Mammary epithelial cell (primary cell): Measurements from ENCODE around the gene AGTPBP1.

ENCODE experiments used
- EZH2 ChIP-seq: IDR thresholded peaks from 2 replicates; pipeline ENCODE4 v1.6.1; 2012; ENCODE audit warnings: low read length, inconsistent platforms, borderline replicate concordance
- TF ChIP-seq, protein P1 (sequence below), 2 donors: IDR thresholded peaks in 1 of 2; conservative IDR thresholded peaks in 1 of 2; 2 replicates each; pipeline ENCODE4 v1.5.1; 2011 to 2012; ENCODE audit warnings: inconsistent platforms in 2 of 2, low read length in 2 of 2, mild to moderate bottlenecking in 2 of 2, control low read depth in 1 of 2, low read depth in 1 of 2; ENCODE audit not compliant: insufficient read depth in 1 of 2; ENCODE audit errors: extremely low read depth in 1 of 2

DNA sequence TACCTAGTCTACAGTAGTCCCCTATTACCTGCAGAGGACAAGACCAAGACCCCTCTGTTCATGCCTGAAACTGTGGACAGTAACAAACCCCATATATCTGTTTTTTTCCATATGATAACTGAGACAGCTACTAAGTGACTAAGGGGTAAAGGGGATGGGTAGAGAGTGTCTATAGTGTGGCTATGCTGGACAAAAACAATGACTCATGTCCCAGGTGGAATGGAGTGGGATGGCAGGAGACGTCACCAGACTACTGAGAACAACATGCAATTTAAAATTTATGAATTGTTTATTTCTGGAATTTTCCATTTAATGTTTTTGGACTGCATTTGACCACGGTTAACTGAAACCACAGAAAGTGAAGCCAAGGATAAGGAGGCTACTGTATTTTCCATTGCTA lies 171.8 kb downstream of the AGTPBP1 start:
- TF ChIP-seq EZH2, result no peak
- TF ChIP-seq, protein P1, sequence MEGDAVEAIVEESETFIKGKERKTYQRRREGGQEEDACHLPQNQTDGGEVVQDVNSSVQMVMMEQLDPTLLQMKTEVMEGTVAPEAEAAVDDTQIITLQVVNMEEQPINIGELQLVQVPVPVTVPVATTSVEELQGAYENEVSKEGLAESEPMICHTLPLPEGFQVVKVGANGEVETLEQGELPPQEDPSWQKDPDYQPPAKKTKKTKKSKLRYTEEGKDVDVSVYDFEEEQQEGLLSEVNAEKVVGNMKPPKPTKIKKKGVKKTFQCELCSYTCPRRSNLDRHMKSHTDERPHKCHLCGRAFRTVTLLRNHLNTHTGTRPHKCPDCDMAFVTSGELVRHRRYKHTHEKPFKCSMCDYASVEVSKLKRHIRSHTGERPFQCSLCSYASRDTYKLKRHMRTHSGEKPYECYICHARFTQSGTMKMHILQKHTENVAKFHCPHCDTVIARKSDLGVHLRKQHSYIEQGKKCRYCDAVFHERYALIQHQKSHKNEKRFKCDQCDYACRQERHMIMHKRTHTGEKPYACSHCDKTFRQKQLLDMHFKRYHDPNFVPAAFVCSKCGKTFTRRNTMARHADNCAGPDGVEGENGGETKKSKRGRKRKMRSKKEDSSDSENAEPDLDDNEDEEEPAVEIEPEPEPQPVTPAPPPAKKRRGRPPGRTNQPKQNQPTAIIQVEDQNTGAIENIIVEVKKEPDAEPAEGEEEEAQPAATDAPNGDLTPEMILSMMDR (conservative IDR thresholded peaks at IDR 0.05 in 1 of 2, IDR thresholded peaks at IDR 0.05 in 1 of 2; ENCODE audit: extremely low read depth in 1 of 2, insufficient read depth in 1 of 2, low read depth in 1 of 2, low read length in 2 of 2), result no peak
